A549 (cell line): ENCODE results near the gene ZSWIM9. TPM values are rescaled to one million over a fixed set of nuclear protein-coding genes. Genes with fewer than 3 reads are reported as not detected.
"Not testable (repeated sequence)": the region's sequence is repeated elsewhere in the genome, so short reads cannot be mapped to it uniquely, and the experiment has no call there.

Source experiments
- ATAC-seq, 2 experiments: fragments of 200-7000 bp in 1 of 2; fragments of >200 bp in 1 of 2; cut with Nextera tagmentation in 1 of 2; cut with Tn5 transposase in 1 of 2; 3 replicates each; pipeline versions ENCODE4 v1.8.0 to v1.9.1; 2018 to 2020; ENCODE audit warnings: mild to moderate bottlenecking in 1 of 2, moderate library complexity in 1 of 2
- CTCF ChIA-PET: fragments of 300-600 bp; sonication (Branson Sonifier 250); formaldehyde crosslinking; extraction: SDS; loops from one replicate; lab custom pipeline; 2021; ENCODE audit warnings: antibody characterized with exemption, inconsistent platforms; lab: Yijun Ruan, JAX
- POLR2A ChIA-PET: fragments of 350-600 bp; formaldehyde crosslinking; extraction: SDS; loops from one replicate; lab custom pipeline; 2021; ENCODE audit warnings: antibody characterized with exemption, inconsistent platforms; lab: Yijun Ruan, JAX
- DNase-seq, 2 experiments: peaks; one replicate each; pipeline versions ENCODE4 v3.0.0 to v3.0.0-alpha.2; 2011 to 2016; ENCODE audit warnings: low read depth in 1 of 2, low spot score in 1 of 2
- FAIRE-seq: peaks from 2 replicates; lab custom pipeline; 2011; peaks lifted over from hg19 to GRCh38; lab: Jason Lieb, UNC
- H3K27ac ChIP-seq, 2 experiments: fragments of >200 bp; sonication (Bioruptor Twin); formaldehyde crosslinking; 3 replicates each; pipeline ENCODE4 v1.5.1; 2016 to 2017
- H3K4me1 ChIP-seq: fragments of >200 bp; sonication (Bioruptor Twin); formaldehyde crosslinking; 3 replicates; pipeline ENCODE4 v1.6.1; 2016
- H3K4me2 ChIP-seq: fragments of >200 bp; sonication (Bioruptor Twin); formaldehyde crosslinking; 3 replicates; pipeline ENCODE4 v1.6.1; 2016
- H3K4me3 ChIP-seq: fragments of >200 bp; sonication (Bioruptor Twin); formaldehyde crosslinking; 3 replicates; pipeline ENCODE4 v1.5.1; 2016
- H3K9me3 ChIP-seq: fragments of >200 bp; sonication (Bioruptor Twin); formaldehyde crosslinking; 3 replicates; pipeline ENCODE4 v1.6.1; 2016
- CBX2 ChIP-seq: fragments of 200-600 bp; sonication (generic); IDR thresholded peaks from 2 replicates; pipeline ENCODE4 v1.6.1; 2016; ENCODE audit warnings: low read depth, mild to moderate bottlenecking, borderline replicate concordance
- CBX8 ChIP-seq: fragments of 200-600 bp; sonication (generic); IDR thresholded peaks from 2 replicates; pipeline ENCODE4 v1.6.1; 2016
- CTCF ChIP-seq: fragments of >200 bp; sonication (Bioruptor Twin); formaldehyde crosslinking; IDR thresholded peaks from 3 replicates; pipeline ENCODE4 v1.5.1; 2016
- EP300 ChIP-seq, 2 experiments: fragments of >200 bp; sonication (Bioruptor Twin); formaldehyde crosslinking; IDR thresholded peaks; 2 replicates in 1 of 2; 3 replicates in 1 of 2; pipeline ENCODE4 v1.6.1; 2016 to 2017
- ESRRA ChIP-seq: fragments of 150-350 bp; IDR thresholded peaks from 2 replicates; pipeline ENCODE4 v1.6.1; 2014; ENCODE audit warnings: mild to moderate bottlenecking, low read length, borderline replicate concordance
- FOXS1 ChIP-seq: fragments of 250-450 bp; sonication (Bioruptor Pico); IDR thresholded peaks from 2 replicates; pipeline ENCODE4 v1.5.0; 2020; ENCODE audit warnings: mild to moderate bottlenecking, moderate library complexity
- GATA3 ChIP-seq: IDR thresholded peaks from 2 replicates; pipeline ENCODE4 v1.6.1; 2012; ENCODE audit warnings: borderline replicate concordance
- HDAC2 ChIP-seq: fragments of 200-600 bp; sonication (generic); IDR thresholded peaks from 2 replicates; pipeline ENCODE4 v1.6.1; 2016
- HEYL ChIP-seq: fragments of 250-450 bp; sonication (Bioruptor Pico); IDR thresholded peaks from 2 replicates; pipeline ENCODE4 v1.8.0; 2021; ENCODE audit warnings: mild to moderate bottlenecking, moderate library complexity
- HOXB13 ChIP-seq: fragments of 250-450 bp; sonication (Bioruptor Pico); IDR thresholded peaks from 2 replicates; pipeline ENCODE4 v1.5.0; 2020; ENCODE audit warnings: low read depth, mild to moderate bottlenecking, moderate library complexity
- HOXB5 ChIP-seq: fragments of 250-450 bp; sonication (Bioruptor Pico); IDR thresholded peaks from 2 replicates; pipeline ENCODE4 v1.5.0; 2020; ENCODE audit warnings: mild to moderate bottlenecking, moderate library complexity
- MAX ChIP-seq: IDR thresholded peaks from 2 replicates; pipeline ENCODE4 v1.6.1; 2012
- MAZ ChIP-seq: fragments of 150-350 bp; IDR thresholded peaks from 2 replicates; pipeline ENCODE4 v1.6.1; 2014; ENCODE audit warnings: antibody characterized with exemption, low read depth, low read length, borderline replicate concordance
- NFE2L2 ChIP-seq: fragments of 150-350 bp; conservative IDR thresholded peaks from 2 replicates; pipeline ENCODE4 v1.6.1; 2014; ENCODE audit warnings: low read length
- NR3C1 ChIP-seq: fragments of >200 bp; sonication (Bioruptor Twin); formaldehyde crosslinking; IDR thresholded peaks from 3 replicates; pipeline ENCODE4 v1.6.1; 2017
- PBX3 ChIP-seq: IDR thresholded peaks from 2 replicates; pipeline ENCODE4 v1.6.1; 2012
- RCOR1 ChIP-seq: fragments of 150-350 bp; IDR thresholded peaks from 2 replicates; pipeline ENCODE4 v1.6.1; 2014; ENCODE audit warnings: antibody characterized with exemption, low read length, low read depth
- REST ChIP-seq: fragments of 200-600 bp; sonication (generic); IDR thresholded peaks from 2 replicates; pipeline ENCODE4 v1.6.1; 2016; ENCODE audit warnings: antibody characterized with exemption, mild to moderate bottlenecking, moderate library complexity
- RFX5 ChIP-seq: fragments of 450-650 bp; IDR thresholded peaks from 2 replicates; pipeline ENCODE4 v1.7.1; 2014; ENCODE audit warnings: antibody characterized with exemption, mild to moderate bottlenecking, moderate library complexity
- RNF2 ChIP-seq: fragments of 200-600 bp; sonication (generic); IDR thresholded peaks from 2 replicates; pipeline ENCODE4 v1.6.1; 2016; ENCODE audit warnings: low read depth, mild to moderate bottlenecking, antibody characterized with exemption, moderate library complexity, borderline replicate concordance
- SMC3 ChIP-seq: fragments of >200 bp; sonication (Bioruptor Twin); formaldehyde crosslinking; IDR thresholded peaks from 3 replicates; pipeline ENCODE4 v1.6.1; 2018; ENCODE audit warnings: inconsistent platforms
- TP53 ChIP-seq: fragments of 250-450 bp; sonication (Bioruptor Pico); IDR thresholded peaks from 2 replicates; pipeline ENCODE4 v1.5.0; 2021; ENCODE audit warnings: mild to moderate bottlenecking, moderate library complexity
- ZFP36 ChIP-seq: fragments of 450-650 bp; IDR thresholded peaks from 2 replicates; pipeline ENCODE4 v1.6.1; 2014; ENCODE audit warnings: borderline replicate concordance; ENCODE audit not compliant: partially characterized antibody
- ZNF302 ChIP-seq: fragments of 250-450 bp; sonication (Bioruptor Pico); IDR thresholded peaks from 2 replicates; pipeline ENCODE4 v1.9.0; 2021; ENCODE audit warnings: inconsistent platforms, mild to moderate bottlenecking, moderate library complexity
- WGBS: methylation state at CpG from one replicate; pipeline ENCODE4 v1.1.6; 2017; ENCODE audit errors: missing lambda C conversion rate; 5-methylcytosine and 5-hydroxymethylcytosine counted together
- polyA plus RNA-seq, 4 experiments: library from polyadenylated mRNA; depleted of rRNA in 3 of 4; stranded (reverse); fragments of >200 nt; fragmentation: RNase III in 1 of 4; extraction: RNeasy Plus Mini Kit Qiagen cat#74134 plus additional on column Dnase treatment in 1 of 4; gene quantifications; 2 replicates in 3 of 4; 3 replicates in 1 of 4; pipeline ENCODE4 v1.2.3, GENCODE V29; 2011 to 2017

The ZSWIM9 gene
- polyA plus RNA-seq, 2 of the 4 experiments (the other 2 are of a cell fraction) = 1.2 to 13.4 TPM

GRCh38 chr19:48218997-48219396, 48.5 kb downstream of the ZSWIM9 start:
- DNase-seq (no peak), ATAC-seq (no peak), FAIRE-seq (no peak)
- Histone ChIP-seq H3K9me3 (no peaks in the 10 kb centered on the region), H3K27ac (no peak overlapping the region), H3K4me1 (no peaks in the 10 kb centered on the region), H3K4me3 (no peak overlapping the region), H3K4me2 (no peak overlapping the region)
- ChIA-PET CTCF (interaction anchor here (0.6 to 2.5 kb wide), 6 partner anchors 8 to 255 kb away, joined by 3 to 9 read pairs (median 4); no protein-coding TSS in a partner anchor), POLR2A (interaction anchor here (0.6 to 0.8 kb wide), 2 partner anchors 15 to 37 kb away, joined by 3 read pairs; partner anchors contain the start of gene CARD8)
- no peak for TF ChIP-seq HOXB13 (CRISPR knock-in tag)
- TF ChIP-seq FOXS1 (CRISPR knock-in tag) = no peak
- no peak for TF ChIP-seq CTCF
- TF ChIP-seq ZFP36 = no peak
- no peak for TF ChIP-seq MAZ
- no peak for TF ChIP-seq ESRRA
- no peak for TF ChIP-seq EP300 (IDR thresholded peaks at IDR 0.05)
- WGBS = 78% methylated on average over 6 of the region's 6 CpGs

DNA sequence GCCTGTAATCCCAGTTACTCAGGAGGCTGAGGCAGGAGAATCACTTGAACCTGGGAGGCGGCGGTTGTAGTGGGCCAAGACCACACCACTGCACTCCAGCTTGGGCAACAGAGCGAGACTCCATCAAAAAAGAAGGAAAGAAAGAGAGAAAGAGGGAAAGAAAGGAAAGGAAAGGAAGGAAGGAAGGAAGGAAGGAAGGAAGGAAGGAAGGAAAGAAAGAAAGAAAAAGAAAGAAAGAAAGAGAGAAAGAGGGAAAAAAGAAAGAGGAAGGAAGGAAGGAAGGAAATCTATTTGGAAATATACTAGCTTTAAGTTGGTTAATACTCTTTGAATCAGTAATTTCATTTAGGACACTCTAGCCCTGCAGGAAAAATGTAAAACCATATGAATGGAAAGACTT, 50.3 kb downstream of the ZSWIM9 start:
- H3K4me2 ChIP-seq, ATAC-seq, POLR2A ChIA-PET, H3K4me1 ChIP-seq, FAIRE-seq, H3K9me3 ChIP-seq, H3K27ac ChIP-seq, H3K4me3 ChIP-seq, DNase-seq: not testable (repeated sequence)
- CTCF ChIA-PET = interaction anchor here (0.8 to 2.5 kb wide), 4 partner anchors 9 to 113 kb away, joined by 3 to 9 read pairs (median 3); no protein-coding TSS in a partner anchor
- WGBS = 94% methylated on average over 3 of the region's 3 CpGs

GRCh38 chr19:48221628-48222027, 51.1 kb downstream of the ZSWIM9 start:
- no peak for FAIRE-seq
- 93% methylated on average over 5 of the region's 5 CpGs for WGBS
- CTCF ChIA-PET = interaction anchor here (0.8 kb wide), 1 partner anchor 8 kb away, joined by 3 read pairs; no protein-coding TSS in a partner anchor
- no peak overlapping the region for H3K4me2 ChIP-seq
- H3K9me3 ChIP-seq = no peaks in the 10 kb centered on the region
- H3K4me1 ChIP-seq = no peaks in the 10 kb centered on the region
- no peak overlapping the region for H3K27ac ChIP-seq
- POLR2A ChIA-PET = no interaction called here
- no peak for TF ChIP-seq FOXS1 (CRISPR knock-in tag)
- TF ChIP-seq CBX8 = no peak
- no peak for TF ChIP-seq HEYL (CRISPR knock-in tag)
- TF ChIP-seq NR3C1 = no peak
- no peak for TF ChIP-seq RNF2
- TF ChIP-seq SMC3 = no peak
- TF ChIP-seq, all 56 proteins: peak for 0
- H3K4me3 ChIP-seq = no peak overlapping the region
- DNase-seq (no peak), ATAC-seq (no peak)

- H3K4me1 ChIP-seq = no peaks in the 10 kb centered on the region
- 81% methylated on average over 19 of the region's 19 CpGs for WGBS
- POLR2A ChIA-PET = no interaction called here
- no peak overlapping the region for H3K4me2 ChIP-seq
- CTCF ChIA-PET = interaction anchor here (1.1 to 2.1 kb wide), 3 partner anchors 9 to 36 kb away, joined by 3 to 5 read pairs (median 3); no protein-coding TSS in a partner anchor
- no peak for ATAC-seq
- no peak for FAIRE-seq
- H3K9me3 ChIP-seq = no peaks in the 10 kb centered on the region
- H3K27ac ChIP-seq = no peak overlapping the region
- TF ChIP-seq MAX (no peak), HDAC2 (no peak), NFE2L2 (no peak), PBX3 (no peak), NR3C1 (no peak), REST (no peak), RCOR1 (no peak), CBX8 (no peak), RFX5 (no peak), GATA3 (no peak), HOXB13 (CRISPR knock-in tag) (no peak), ZNF302 (CRISPR knock-in tag) (no peak), HEYL (CRISPR knock-in tag) (no peak), CBX2 (no peak), TP53 (CRISPR knock-in tag) (no peak), HOXB5 (CRISPR knock-in tag) (no peak)
- H3K4me3 ChIP-seq = no peak overlapping the region
- DNase-seq = no peak
Observed at GRCh38 chr19:48230555-48231129, 60.2 kb downstream of the ZSWIM9 start.
